Liver (tissue), 9 donors: ENCODE measurements around the gene STT3B. TPM values are rescaled to one million over a fixed set of nuclear protein-coding genes. Genes with fewer than 3 reads are reported as not detected.

Experiments
- DNase-seq: peaks from one replicate; pipeline ENCODE4 v3.0.0-alpha.2; 2017; ENCODE audit warnings: low spot score
- H3K27ac ChIP-seq, 2 donors: one replicate each; pipeline ENCODE4 v1.7.0; 2013; ENCODE audit warnings: inconsistent platforms in 2 of 2, low read length in 2 of 2, control low read depth in 1 of 2, low read depth in 1 of 2, mild to moderate bottlenecking in 1 of 2
- H3K27me3 ChIP-seq, 4 donors: one replicate each; pipeline versions ENCODE4 v1.6.1 to v1.7.0; 2013; ENCODE audit warnings: low read length in 3 of 4, inconsistent platforms in 1 of 4, mild to moderate bottlenecking in 1 of 4, moderate library complexity in 1 of 4; ENCODE audit not compliant: control insufficient read depth in 4 of 4, insufficient read depth in 4 of 4
- H3K36me3 ChIP-seq, 4 donors: one replicate each; pipeline versions ENCODE4 v1.6.1 to v1.7.0; 2013; ENCODE audit warnings: low read length in 3 of 4, mild to moderate bottlenecking in 3 of 4, low read depth in 1 of 4, moderate library complexity in 1 of 4; ENCODE audit not compliant: control insufficient read depth in 4 of 4, insufficient read depth in 3 of 4
- H3K4me1 ChIP-seq, 4 donors: one replicate each; pipeline versions ENCODE4 v1.6.1 to v1.7.0; 2013; ENCODE audit warnings: low read length in 3 of 4, mild to moderate bottlenecking in 3 of 4, moderate library complexity in 1 of 4; ENCODE audit not compliant: control insufficient read depth in 4 of 4, insufficient read depth in 4 of 4
- H3K4me3 ChIP-seq, 3 donors: one replicate each; pipeline versions ENCODE4 v1.6.1 to v1.7.0; 2013; ENCODE audit warnings: low read length in 3 of 3, control low read depth in 1 of 3, low read depth in 1 of 3, mild to moderate bottlenecking in 1 of 3
- H3K9ac ChIP-seq, 2 donors: one replicate each; pipeline ENCODE4 v1.7.0; 2013; ENCODE audit warnings: low read length in 2 of 2, mild to moderate bottlenecking in 2 of 2, moderate library complexity in 2 of 2, control low read depth in 1 of 2, low read depth in 1 of 2
- H3K9me3 ChIP-seq, 4 donors: one replicate each; pipeline versions ENCODE4 v1.6.1 to v1.7.0; 2013; ENCODE audit warnings: low read length in 3 of 4; ENCODE audit not compliant: control insufficient read depth in 4 of 4
- EGR1 ChIP-seq, 2 donors: IDR thresholded peaks; 2 replicates each; pipeline ENCODE4 v1.6.1; 2016 to 2018; ENCODE audit warnings: antibody characterized with exemption in 2 of 2, low read depth in 2 of 2
- FOXA1 ChIP-seq: IDR thresholded peaks from 2 replicates; pipeline ENCODE4 v1.6.1; 2016; ENCODE audit warnings: antibody characterized with exemption
- FOXA2 ChIP-seq: IDR thresholded peaks from 2 replicates; pipeline ENCODE4 v1.6.1; 2016; ENCODE audit warnings: antibody characterized with exemption
- GABPA ChIP-seq, 2 donors: IDR thresholded peaks in 1 of 2; conservative IDR thresholded peaks in 1 of 2; 2 replicates each; pipeline ENCODE4 v1.6.1; 2016; ENCODE audit warnings: antibody characterized with exemption in 2 of 2, mild to moderate bottlenecking in 1 of 2, moderate library complexity in 1 of 2
- HNF4A ChIP-seq, 2 donors: conservative IDR thresholded peaks; 2 replicates each; pipeline ENCODE4 v1.6.1; 2016; ENCODE audit warnings: antibody characterized with exemption in 2 of 2, mild to moderate bottlenecking in 2 of 2
- HNF4G ChIP-seq: IDR thresholded peaks from 2 replicates; pipeline ENCODE4 v1.6.1; 2016; ENCODE audit warnings: antibody characterized with exemption
- JUND ChIP-seq, 2 donors: IDR thresholded peaks; 2 replicates each; pipeline ENCODE4 v1.6.1; 2016; ENCODE audit warnings: antibody characterized with exemption in 2 of 2
- NR2F2 ChIP-seq: IDR thresholded peaks from 2 replicates; pipeline ENCODE4 v1.6.1; 2016; ENCODE audit warnings: antibody characterized with exemption
- RAD21 ChIP-seq, 2 donors: IDR thresholded peaks; 2 replicates each; pipeline ENCODE4 v1.6.1; 2016; ENCODE audit warnings: antibody characterized with exemption in 2 of 2, mild to moderate bottlenecking in 2 of 2
- RXRA ChIP-seq, 2 donors: IDR thresholded peaks; 2 replicates each; pipeline ENCODE4 v1.6.1; 2017 to 2018; ENCODE audit warnings: antibody characterized with exemption in 2 of 2, mild to moderate bottlenecking in 1 of 2
- SP1 ChIP-seq: IDR thresholded peaks from 2 replicates; pipeline ENCODE4 v1.6.1; 2018; ENCODE audit warnings: antibody characterized with exemption, mild to moderate bottlenecking
- TAF1 ChIP-seq: conservative IDR thresholded peaks from 2 replicates; pipeline ENCODE4 v1.6.1; 2016; ENCODE audit warnings: antibody characterized with exemption, mild to moderate bottlenecking
- YY1 ChIP-seq: IDR thresholded peaks from 2 replicates; pipeline ENCODE4 v1.6.1; 2016; ENCODE audit warnings: antibody characterized with exemption, mild to moderate bottlenecking
- WGBS: extraction: QIAGEN DNeasy Blood & Tissue Kit; methylation state at CpG from one replicate; pipeline ENCODE4 v1.1.7; 2013; 5-methylcytosine and 5-hydroxymethylcytosine counted together
- polyA plus RNA-seq, 2 donors: library from polyadenylated mRNA; stranded (reverse) in 1 of 2; unstranded in 1 of 2; fragments of 200-250 nt in 1 of 2; fragments of >200 nt in 1 of 2; fragmentation: Nextera tagmentation in 1 of 2; extraction: Ambion mirVana in 1 of 2; gene quantifications; one replicate each; pipeline versions ENCODE4 v1.2.1 to v1.2.3, GENCODE V29; 2013 to 2015
- total RNA-seq, 2 donors: library from RNA; depleted of rRNA; stranded (reverse); fragments of >200 nt; gene quantifications; one replicate each; pipeline ENCODE4 v1.2.3, GENCODE V29; 2014
- TF ChIP-seq, protein P1 (sequence below): IDR thresholded peaks from 2 replicates; pipeline ENCODE4 v1.6.1; 2016; ENCODE audit warnings: antibody characterized with exemption
- TF ChIP-seq, protein P2 (sequence below): IDR thresholded peaks from 2 replicates; pipeline ENCODE4 v1.6.1; 2016; ENCODE audit warnings: antibody characterized with exemption
- TF ChIP-seq, protein P3 (sequence below): IDR thresholded peaks from 2 replicates; pipeline ENCODE4 v1.6.1; 2016; ENCODE audit warnings: antibody characterized with exemption
- TF ChIP-seq, protein P4 (sequence below): IDR thresholded peaks from 2 replicates; pipeline ENCODE4 v1.6.1; 2016; ENCODE audit warnings: antibody characterized with exemption, mild to moderate bottlenecking
- TF ChIP-seq, protein P5 (sequence below): fragments of 150-350 bp; IDR thresholded peaks from 2 replicates; pipeline ENCODE4 v1.5.1; 2017; ENCODE audit warnings: improper control_type of control experiment, low read depth, low read length; ENCODE audit not compliant: missing input control
- donor health status: healthy.
- donor health status: healthy.
- donor health status: healthy.
- donor health status: healthy.
- donor health status: healthy.

STT3B gene
- total and polyA plus RNA-seq, 4 donors, result 23.9 to 128 (median 85.5) TPM

DNA sequence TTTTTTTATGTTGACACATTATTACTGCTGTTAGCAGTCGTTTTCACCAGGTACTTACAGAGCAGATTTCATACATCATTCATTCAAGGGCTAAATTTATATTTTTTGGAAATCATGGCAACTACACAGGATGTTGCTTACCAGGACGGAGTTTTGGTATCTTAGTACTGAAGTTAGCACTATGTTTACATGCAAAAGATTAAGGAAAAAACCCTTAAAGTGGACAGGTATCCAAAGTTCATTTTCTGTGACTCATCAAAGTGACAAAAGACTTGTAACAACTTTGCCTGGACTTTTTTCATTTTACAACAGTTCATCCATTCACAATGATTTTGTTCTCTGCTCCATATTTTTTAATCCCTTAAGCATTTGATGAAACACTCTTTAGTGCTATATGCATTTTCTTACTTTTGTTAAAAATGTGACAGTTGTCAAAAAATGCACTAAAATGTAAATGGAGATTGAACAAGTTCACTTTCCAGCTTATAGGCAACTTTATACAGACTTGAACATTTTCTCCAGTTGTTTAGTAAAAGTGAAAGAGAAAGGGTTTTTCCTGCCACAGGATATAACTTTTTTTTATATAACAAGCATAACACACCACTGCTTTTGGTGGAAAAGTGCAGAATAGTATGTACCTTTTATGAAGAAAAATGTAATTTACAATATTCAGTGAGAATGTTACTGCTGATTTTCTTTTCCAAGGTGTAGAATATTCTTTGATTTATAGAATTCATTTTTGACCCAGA lies 104.1 kb downstream of the STT3B start:
- Histone ChIP-seq H3K9me3 (no peaks in the 10 kb centered on the region), H3K27me3 (no peaks in the 10 kb centered on the region), H3K4me3 (no peak overlapping the region), H3K9ac (no peak overlapping the region), H3K27ac (no peak overlapping the region), H3K4me1 (no peaks in the 10 kb centered on the region), H3K36me3 (peaks cover 0 to 22% (median 9%) of the 10 kb centered on the region in 4 donors)
- TF ChIP-seq HNF4A (conservative IDR thresholded peaks at IDR 0.05), result peak in 1 of 2 donors; percentile 19
- no peak for TF ChIP-seq RXRA (IDR thresholded peaks at IDR 0.05)
- TF ChIP-seq, protein P1, sequence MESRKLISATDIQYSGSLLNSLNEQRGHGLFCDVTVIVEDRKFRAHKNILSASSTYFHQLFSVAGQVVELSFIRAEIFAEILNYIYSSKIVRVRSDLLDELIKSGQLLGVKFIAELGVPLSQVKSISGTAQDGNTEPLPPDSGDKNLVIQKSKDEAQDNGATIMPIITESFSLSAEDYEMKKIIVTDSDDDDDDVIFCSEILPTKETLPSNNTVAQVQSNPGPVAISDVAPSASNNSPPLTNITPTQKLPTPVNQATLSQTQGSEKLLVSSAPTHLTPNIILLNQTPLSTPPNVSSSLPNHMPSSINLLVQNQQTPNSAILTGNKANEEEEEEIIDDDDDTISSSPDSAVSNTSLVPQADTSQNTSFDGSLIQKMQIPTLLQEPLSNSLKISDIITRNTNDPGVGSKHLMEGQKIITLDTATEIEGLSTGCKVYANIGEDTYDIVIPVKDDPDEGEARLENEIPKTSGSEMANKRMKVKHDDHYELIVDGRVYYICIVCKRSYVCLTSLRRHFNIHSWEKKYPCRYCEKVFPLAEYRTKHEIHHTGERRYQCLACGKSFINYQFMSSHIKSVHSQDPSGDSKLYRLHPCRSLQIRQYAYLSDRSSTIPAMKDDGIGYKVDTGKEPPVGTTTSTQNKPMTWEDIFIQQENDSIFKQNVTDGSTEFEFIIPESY, result no peak
- peak in 1 of 2 donors; percentile 39 for TF ChIP-seq JUND (IDR thresholded peaks at IDR 0.05)
- DNase-seq, result no peak
- 43% methylated on average over 2 of the region's 2 CpGs for WGBS

DNA sequence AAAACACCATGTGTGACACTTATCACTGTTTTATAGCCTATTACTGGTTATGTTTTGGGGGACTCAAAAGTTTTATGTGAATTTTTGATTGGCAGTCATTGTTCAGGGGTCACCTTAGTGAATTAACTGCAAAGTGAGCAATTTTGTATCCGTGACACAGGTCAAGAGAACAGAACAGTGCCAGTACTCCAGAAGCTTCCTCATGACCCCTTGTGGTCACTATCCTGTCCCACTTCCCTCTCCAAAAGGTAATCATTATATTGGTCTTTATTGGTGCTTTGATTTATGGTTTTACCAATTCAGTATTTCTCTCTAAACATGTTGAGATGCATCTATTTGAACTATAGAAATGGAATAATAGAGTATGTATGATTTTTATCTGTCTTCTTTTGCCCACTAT lies 107.1 kb downstream of the STT3B start:
- no peak overlapping the region for H3K27ac ChIP-seq
- no peaks in the 10 kb centered on the region for H3K4me1 ChIP-seq
- H3K27me3 ChIP-seq, result no peaks in the 10 kb centered on the region
- H3K9ac ChIP-seq, result no peak overlapping the region
- TF ChIP-seq NR2F2 (no peak), RAD21 (IDR thresholded peaks at IDR 0.05) (peak in 1 of 2 donors; percentile 25), HNF4G (no peak)
- DNase-seq, result no peak
- peaks cover 0 to 11% (median under 1%) of the 10 kb centered on the region in 4 donors for H3K36me3 ChIP-seq
- WGBS, result 77% methylated on average over 1 of the region's 1 CpG
- no peak overlapping the region for H3K4me3 ChIP-seq
- H3K9me3 ChIP-seq, result no peaks in the 10 kb centered on the region

DNA sequence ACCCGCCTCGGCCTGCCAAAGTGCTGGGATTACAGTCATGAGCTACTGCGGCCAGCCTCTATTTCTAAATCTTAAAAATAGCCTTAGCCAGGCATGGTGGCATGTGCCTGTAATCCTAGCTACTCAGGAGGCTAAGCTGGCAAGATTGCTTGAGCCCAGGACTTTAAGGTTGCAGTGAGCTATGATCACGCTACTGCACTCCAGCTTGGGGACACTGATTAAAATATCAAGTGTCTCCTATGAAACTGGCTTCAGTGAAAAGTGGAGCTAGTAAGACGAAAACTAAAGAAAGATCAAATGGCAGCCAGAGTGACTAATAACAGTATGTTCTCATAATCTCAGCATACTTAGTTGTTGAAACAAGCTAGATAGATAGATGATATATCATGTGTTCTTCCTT lies 112.5 kb downstream of the STT3B start:
- Histone ChIP-seq H3K9ac (no peak overlapping the region), H3K27ac (no peak overlapping the region), H3K4me1 (no peaks in the 10 kb centered on the region), H3K4me3 (no peak overlapping the region), H3K36me3 (no peaks in the 10 kb centered on the region), H3K9me3 (peaks cover 5 to 16% (median 8%) of the 10 kb centered on the region in 4 donors), H3K27me3 (no peaks in the 10 kb centered on the region)
- 96% methylated on average over 5 of the region's 5 CpGs for WGBS
- DNase-seq, result no peak
- TF ChIP-seq SP1 (no peak), GABPA (IDR thresholded peaks at IDR 0.05 in 1 of 2, conservative IDR thresholded peaks at IDR 0.05 in 1 of 2) (no peak), RAD21 (IDR thresholded peaks at IDR 0.05) (no peak), JUND (IDR thresholded peaks at IDR 0.05) (no peak), RXRA (IDR thresholded peaks at IDR 0.05) (no peak), FOXA2 (no peak), YY1 (no peak), NR2F2 (no peak), FOXA1 (no peak), HNF4G (no peak), TAF1 (no peak), EGR1 (IDR thresholded peaks at IDR 0.05; ENCODE audit: low read depth in 2 of 2) (no peak)
- TF ChIP-seq, protein P1, result no peak
- TF ChIP-seq, protein P2, sequence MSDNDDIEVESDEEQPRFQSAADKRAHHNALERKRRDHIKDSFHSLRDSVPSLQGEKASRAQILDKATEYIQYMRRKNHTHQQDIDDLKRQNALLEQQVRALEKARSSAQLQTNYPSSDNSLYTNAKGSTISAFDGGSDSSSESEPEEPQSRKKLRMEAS, result no peak
- TF ChIP-seq, protein P3, sequence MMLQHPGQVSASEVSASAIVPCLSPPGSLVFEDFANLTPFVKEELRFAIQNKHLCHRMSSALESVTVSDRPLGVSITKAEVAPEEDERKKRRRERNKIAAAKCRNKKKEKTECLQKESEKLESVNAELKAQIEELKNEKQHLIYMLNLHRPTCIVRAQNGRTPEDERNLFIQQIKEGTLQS, result no peak
- TF ChIP-seq, protein P4, sequence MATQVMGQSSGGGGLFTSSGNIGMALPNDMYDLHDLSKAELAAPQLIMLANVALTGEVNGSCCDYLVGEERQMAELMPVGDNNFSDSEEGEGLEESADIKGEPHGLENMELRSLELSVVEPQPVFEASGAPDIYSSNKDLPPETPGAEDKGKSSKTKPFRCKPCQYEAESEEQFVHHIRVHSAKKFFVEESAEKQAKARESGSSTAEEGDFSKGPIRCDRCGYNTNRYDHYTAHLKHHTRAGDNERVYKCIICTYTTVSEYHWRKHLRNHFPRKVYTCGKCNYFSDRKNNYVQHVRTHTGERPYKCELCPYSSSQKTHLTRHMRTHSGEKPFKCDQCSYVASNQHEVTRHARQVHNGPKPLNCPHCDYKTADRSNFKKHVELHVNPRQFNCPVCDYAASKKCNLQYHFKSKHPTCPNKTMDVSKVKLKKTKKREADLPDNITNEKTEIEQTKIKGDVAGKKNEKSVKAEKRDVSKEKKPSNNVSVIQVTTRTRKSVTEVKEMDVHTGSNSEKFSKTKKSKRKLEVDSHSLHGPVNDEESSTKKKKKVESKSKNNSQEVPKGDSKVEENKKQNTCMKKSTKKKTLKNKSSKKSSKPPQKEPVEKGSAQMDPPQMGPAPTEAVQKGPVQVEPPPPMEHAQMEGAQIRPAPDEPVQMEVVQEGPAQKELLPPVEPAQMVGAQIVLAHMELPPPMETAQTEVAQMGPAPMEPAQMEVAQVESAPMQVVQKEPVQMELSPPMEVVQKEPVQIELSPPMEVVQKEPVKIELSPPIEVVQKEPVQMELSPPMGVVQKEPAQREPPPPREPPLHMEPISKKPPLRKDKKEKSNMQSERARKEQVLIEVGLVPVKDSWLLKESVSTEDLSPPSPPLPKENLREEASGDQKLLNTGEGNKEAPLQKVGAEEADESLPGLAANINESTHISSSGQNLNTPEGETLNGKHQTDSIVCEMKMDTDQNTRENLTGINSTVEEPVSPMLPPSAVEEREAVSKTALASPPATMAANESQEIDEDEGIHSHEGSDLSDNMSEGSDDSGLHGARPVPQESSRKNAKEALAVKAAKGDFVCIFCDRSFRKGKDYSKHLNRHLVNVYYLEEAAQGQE, result no peak
- TF ChIP-seq, protein P5, sequence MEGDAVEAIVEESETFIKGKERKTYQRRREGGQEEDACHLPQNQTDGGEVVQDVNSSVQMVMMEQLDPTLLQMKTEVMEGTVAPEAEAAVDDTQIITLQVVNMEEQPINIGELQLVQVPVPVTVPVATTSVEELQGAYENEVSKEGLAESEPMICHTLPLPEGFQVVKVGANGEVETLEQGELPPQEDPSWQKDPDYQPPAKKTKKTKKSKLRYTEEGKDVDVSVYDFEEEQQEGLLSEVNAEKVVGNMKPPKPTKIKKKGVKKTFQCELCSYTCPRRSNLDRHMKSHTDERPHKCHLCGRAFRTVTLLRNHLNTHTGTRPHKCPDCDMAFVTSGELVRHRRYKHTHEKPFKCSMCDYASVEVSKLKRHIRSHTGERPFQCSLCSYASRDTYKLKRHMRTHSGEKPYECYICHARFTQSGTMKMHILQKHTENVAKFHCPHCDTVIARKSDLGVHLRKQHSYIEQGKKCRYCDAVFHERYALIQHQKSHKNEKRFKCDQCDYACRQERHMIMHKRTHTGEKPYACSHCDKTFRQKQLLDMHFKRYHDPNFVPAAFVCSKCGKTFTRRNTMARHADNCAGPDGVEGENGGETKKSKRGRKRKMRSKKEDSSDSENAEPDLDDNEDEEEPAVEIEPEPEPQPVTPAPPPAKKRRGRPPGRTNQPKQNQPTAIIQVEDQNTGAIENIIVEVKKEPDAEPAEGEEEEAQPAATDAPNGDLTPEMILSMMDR, result no peak
